Mucosa of descending colon (tissue), 3 donors: ENCODE results near the gene LCLAT1. TPM values are rescaled to one million over a fixed set of nuclear protein-coding genes. Genes with fewer than 3 reads are reported as not detected.
"Not testable (repeated sequence)": the region's sequence is repeated elsewhere in the genome, so short reads cannot be mapped to it uniquely, and the experiment has no call there.

Experiments
- ATAC-seq: fragments of 200-7000 bp; cut with Tn5 transposase; one replicate; pipeline ENCODE4 v1.9.1; 2020; ENCODE audit warnings: mild to moderate bottlenecking, moderate library complexity
- DNase-seq, 3 donors: peaks; one replicate each; pipeline ENCODE4 v3.0.0-alpha.2; 2020
- H3K36me3 ChIP-seq: fragments of 200-600 bp; one replicate; pipeline ENCODE4 v1.8.0; 2021; ENCODE audit warnings: low read depth, mild to moderate bottlenecking
- H3K4me1 ChIP-seq: fragments of 200-600 bp; one replicate; pipeline ENCODE4 v1.8.0; 2021; ENCODE audit warnings: low read depth, mild to moderate bottlenecking
- H3K4me3 ChIP-seq: fragments of 200-600 bp; one replicate; pipeline ENCODE4 v1.8.0; 2021; ENCODE audit warnings: mild to moderate bottlenecking
- H3K9me3 ChIP-seq: fragments of 200-600 bp; one replicate; pipeline ENCODE4 v1.8.0; 2021; ENCODE audit warnings: mild to moderate bottlenecking
- intact Hi-C, 2 donors: fragments of 100-400 bp; cut with DNase I in 1 of 2; cut with micrococcal nuclease in 1 of 2; formaldehyde crosslinking; loops; one replicate each; pipeline versions ENCODE4 v1.11.0 to v1.11.1; 2022; cut with DNase I, micrococcal nuclease
- total RNA-seq, 3 donors: library from RNA; stranded (reverse); fragmentation: NEBNext Ultra II Directional in 2 of 3; extraction: Animal tissue kit (Norgen Biotek cat#: 25700) in 2 of 3; gene quantifications; one replicate each; pipeline versions ENCODE4 v1.2.1 to v1.2.4, GENCODE V29; 2021 to 2023
- TF ChIP-seq, protein P1 (sequence below): fragments of 200-600 bp; IDR thresholded peaks from one replicate; pipeline ENCODE4 v1.8.0; 2022; ENCODE audit warnings: antibody characterized with exemption, mild to moderate bottlenecking
- donor health status: DM: no; HTN: no; CAD: no; lungs with moderate emphysema.
- donor health status: DM: no; HTN: no; CAD: no.
- donor health status: DM: no; HTN: yes; CAD: no.

The LCLAT1 gene
- total RNA-seq, 3 donors from 2014 or later, result 18.1 to 27.1 (median 22.2) TPM

DNA sequence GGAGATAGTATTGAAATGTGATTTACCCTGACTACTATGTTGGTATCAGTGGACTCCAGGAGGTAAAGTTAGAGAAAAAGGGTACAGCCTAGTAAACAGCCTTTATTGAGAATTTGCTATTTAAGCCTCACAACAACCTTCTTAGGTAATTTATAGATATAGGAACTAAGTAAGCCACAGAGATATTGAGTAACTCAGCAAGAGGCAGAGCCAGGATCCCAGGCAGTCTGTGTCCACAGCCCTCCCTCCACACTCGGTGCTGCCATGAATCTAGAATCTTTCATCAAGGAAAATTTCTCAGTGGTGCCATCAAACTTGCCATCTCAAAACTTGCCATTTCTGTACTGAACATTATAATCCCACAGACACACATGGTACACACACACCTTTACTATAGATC lies 189.3 kb downstream of the LCLAT1 start:
- H3K36me3 ChIP-seq, result no peaks in the 10 kb centered on the region
- intact Hi-C loops, result no loop called here
- H3K9me3 ChIP-seq, result no peaks in the 10 kb centered on the region
- H3K4me1 ChIP-seq, result no peaks in the 10 kb centered on the region
- DNase-seq (no peak), ATAC-seq (no peak)
- TF ChIP-seq, protein P1, sequence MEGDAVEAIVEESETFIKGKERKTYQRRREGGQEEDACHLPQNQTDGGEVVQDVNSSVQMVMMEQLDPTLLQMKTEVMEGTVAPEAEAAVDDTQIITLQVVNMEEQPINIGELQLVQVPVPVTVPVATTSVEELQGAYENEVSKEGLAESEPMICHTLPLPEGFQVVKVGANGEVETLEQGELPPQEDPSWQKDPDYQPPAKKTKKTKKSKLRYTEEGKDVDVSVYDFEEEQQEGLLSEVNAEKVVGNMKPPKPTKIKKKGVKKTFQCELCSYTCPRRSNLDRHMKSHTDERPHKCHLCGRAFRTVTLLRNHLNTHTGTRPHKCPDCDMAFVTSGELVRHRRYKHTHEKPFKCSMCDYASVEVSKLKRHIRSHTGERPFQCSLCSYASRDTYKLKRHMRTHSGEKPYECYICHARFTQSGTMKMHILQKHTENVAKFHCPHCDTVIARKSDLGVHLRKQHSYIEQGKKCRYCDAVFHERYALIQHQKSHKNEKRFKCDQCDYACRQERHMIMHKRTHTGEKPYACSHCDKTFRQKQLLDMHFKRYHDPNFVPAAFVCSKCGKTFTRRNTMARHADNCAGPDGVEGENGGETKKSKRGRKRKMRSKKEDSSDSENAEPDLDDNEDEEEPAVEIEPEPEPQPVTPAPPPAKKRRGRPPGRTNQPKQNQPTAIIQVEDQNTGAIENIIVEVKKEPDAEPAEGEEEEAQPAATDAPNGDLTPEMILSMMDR, result no peak
- no peak overlapping the region for H3K4me3 ChIP-seq

DNA sequence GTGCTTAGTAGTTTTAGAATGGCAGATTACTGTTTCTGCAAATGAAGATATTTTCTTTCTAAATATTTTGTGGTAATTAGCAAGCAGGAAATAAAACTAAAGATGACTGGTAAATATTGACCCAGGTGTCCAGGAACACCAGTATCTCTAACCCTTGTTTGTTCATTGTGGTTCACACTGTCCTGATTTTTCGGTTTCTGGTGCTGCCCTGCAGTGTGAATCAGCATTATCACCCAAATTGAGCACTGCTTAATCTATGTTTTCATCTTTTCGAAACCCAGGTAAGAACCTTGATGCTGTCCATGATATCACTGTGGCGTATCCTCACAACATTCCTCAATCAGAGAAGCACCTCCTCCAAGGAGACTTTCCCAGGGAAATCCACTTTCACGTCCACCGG lies 192.8 kb downstream of the LCLAT1 start:
- ATAC-seq, result no peak
- TF ChIP-seq, protein P1, result no peak

DNA sequence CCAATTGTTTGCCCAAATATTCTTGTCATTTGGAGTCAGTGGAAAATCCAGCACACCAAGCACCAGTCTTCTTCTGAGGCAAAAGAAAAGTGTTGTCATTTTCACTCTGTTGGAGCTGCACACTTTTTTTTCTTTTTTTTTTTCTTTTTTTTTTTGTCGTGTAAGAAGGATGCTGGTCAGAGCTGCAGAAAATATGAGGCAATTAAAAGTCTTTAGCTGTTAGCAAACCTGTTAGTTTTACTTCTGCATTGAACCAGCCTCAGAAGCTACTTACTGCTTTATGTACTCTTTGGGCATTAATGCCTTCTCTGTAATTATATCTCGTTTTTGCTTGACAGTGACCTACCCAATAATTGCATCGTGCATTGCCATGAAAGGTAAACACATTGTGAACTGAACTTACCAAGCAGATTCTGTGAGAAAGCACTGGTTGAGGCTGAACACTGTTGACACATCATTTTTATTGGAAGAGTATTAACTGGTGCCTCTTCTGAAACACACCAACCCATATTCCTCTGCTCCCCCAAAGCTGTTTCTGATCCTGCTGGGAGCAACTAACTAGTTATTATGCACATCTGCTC lies 194.8 kb downstream of the LCLAT1 start:
- Histone ChIP-seq H3K9me3 (no peaks in the 10 kb centered on the region), H3K4me1 (peaks cover 9% of the 10 kb centered on the region), H3K4me3 (no peak overlapping the region), H3K36me3 (no peaks in the 10 kb centered on the region)
- TF ChIP-seq, protein P1, result no peak
- ATAC-seq, result peak; percentile 47
- intact Hi-C loops, result no loop called here
- no peak for DNase-seq

More for the DNA sequence above, 192.8 kb downstream of the LCLAT1 start:
- H3K36me3 ChIP-seq, result no peaks in the 10 kb centered on the region
- H3K4me1 ChIP-seq, result peaks cover 9% of the 10 kb centered on the region
- no peaks in the 10 kb centered on the region for H3K9me3 ChIP-seq
- DNase-seq, result no peak
- intact Hi-C loops, result no loop called here
- no peak overlapping the region for H3K4me3 ChIP-seq

DNA sequence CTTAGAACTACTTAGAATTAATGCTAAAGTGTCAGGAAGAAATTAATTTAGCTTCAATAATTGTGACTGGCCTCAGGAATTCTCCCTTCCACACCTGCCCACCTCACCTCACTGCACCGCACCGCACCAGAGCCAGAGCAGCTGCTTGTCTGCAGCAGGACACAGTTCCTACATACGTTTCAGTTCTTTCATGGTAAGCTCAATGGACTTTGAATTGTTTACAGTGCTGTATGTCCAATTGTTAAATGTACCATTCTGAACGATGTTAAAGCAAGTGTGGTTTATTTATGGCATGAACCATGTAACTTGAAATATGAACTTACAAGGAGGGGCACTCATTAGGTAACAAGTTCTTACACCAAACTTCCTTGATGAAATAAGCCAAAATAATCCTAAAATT lies 196.0 kb downstream of the LCLAT1 start:
- intact Hi-C loops, H3K4me3 ChIP-seq, H3K36me3 ChIP-seq, H3K4me1 ChIP-seq, DNase-seq, H3K9me3 ChIP-seq: not testable (repeated sequence)
- ATAC-seq, result peak; percentile 86

DNA sequence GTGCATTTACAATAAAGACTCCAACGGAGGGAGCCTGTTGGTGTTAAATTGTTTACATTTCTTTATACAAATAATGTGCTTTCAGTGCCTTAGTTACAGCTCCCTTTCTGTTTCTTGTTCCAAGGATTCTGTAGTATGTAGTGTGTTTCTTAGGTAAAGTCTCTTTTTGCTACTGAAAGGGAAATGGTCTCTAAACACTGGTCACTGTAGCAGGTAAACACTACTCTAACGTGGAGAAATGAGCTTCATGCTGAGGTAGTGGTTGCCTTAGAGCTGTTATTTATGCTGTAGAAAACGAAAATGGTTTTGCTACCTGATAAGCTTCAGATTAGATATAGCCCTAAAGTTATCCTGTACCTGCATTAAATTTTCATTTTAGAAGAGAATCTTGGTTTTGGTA lies 196.6 kb downstream of the LCLAT1 start:
- DNase-seq (no peak), ATAC-seq (peak; percentile 13)
- TF ChIP-seq, protein P1, result no peak
- intact Hi-C loops, result no loop called here
- no peaks in the 10 kb centered on the region for H3K36me3 ChIP-seq
- H3K9me3 ChIP-seq, result no peaks in the 10 kb centered on the region
- peaks cover 9% of the 10 kb centered on the region for H3K4me1 ChIP-seq
- H3K4me3 ChIP-seq, result no peak overlapping the region

DNA sequence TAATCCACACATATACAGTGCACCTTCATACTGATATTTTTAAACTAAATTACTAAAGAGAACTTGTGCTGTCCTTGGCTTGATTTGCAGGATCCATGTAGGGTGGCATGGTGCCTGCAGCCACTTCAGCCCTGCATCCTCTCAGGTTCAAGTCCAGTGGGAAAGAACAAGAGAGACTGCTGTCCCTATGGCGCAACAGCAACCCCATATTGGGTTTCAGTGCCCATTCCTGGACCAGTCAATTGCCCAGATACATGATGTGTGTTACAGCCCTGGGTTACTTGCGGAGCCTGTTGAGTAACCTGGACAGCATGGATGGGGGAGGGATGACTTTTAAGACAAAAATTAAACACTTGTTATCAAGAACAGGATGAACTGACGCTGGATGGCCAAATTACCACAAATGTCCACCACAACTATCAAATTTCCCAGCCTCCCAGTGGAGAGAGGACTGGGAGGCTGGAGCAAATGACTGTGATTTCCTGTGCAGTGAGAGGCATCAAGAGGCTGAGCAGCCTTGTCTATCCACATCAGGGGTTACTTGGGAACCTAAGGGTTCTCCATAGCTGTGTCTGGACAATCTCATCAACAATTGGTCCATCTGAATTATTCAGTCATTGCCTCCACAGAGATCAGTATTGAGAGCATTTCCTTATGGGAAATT lies 198.2 kb downstream of the LCLAT1 start:
- H3K4me1 ChIP-seq, result peaks cover 9% of the 10 kb centered on the region
- intact Hi-C loops, result no loop called here
- H3K36me3 ChIP-seq, result no peaks in the 10 kb centered on the region
- TF ChIP-seq, protein P1, result no peak
- no peak overlapping the region for H3K4me3 ChIP-seq
- DNase-seq, result no peak
- H3K9me3 ChIP-seq, result no peaks in the 10 kb centered on the region
- no peak for ATAC-seq
